A549 (cell line): ENCODE measurements around the gene ARHGEF18.

Experiments used
- CHD4 ChIP-seq: fragments of 200-600 bp; sonication (generic); IDR thresholded peaks from 2 replicates; pipeline ENCODE4 v1.6.1; 2016; ENCODE audit warnings: antibody characterized with exemption, mild to moderate bottlenecking, borderline replicate concordance
- RAD21 ChIP-seq, 2 experiments: fragments of >200 bp in 1 of 2; sonication (Bioruptor Twin) in 1 of 2; formaldehyde crosslinking in 1 of 2; IDR thresholded peaks in 1 of 2; conservative IDR thresholded peaks in 1 of 2; 2 replicates in 1 of 2; 3 replicates in 1 of 2; pipeline ENCODE4 v1.6.1; 2012 to 2018; ENCODE audit warnings: inconsistent platforms in 1 of 2
- TF ChIP-seq, protein P1 (sequence below): fragments of 250-450 bp; sonication (Bioruptor Pico); IDR thresholded peaks from 2 replicates; pipeline ENCODE4 v1.5.0; 2021; ENCODE audit warnings: mild to moderate bottlenecking, moderate library complexity, borderline replicate concordance
- TF ChIP-seq, protein P2 (sequence below): fragments of >200 bp; sonication (Bioruptor Twin); formaldehyde crosslinking; IDR thresholded peaks from 3 replicates; pipeline ENCODE4 v1.5.1; 2016

DNA sequence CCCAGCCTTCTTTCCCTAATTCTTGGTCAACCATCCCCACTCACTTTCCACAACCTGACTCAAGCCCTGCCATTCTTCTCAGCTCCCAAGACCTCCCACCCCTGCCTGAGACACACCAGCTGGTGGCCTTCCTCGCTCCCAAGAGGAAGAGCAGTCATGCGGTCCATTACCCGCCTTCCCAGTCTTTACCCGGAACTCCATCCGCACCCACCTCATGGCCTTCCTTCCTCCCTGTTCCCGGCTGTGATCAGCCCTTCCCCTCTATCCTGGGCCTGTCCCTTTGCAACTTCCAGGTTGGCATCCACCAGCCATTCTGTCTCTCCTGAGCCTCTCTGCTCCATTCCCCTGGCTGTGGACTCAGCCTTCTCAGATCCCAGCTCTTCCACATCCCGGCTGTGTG lies 35.9 kb upstream of the ARHGEF18 start:
- no peak for TF ChIP-seq CHD4
- TF ChIP-seq RAD21 (conservative IDR thresholded peaks at IDR 0.05 in 1 of 2, IDR thresholded peaks at IDR 0.05 in 1 of 2): no peak
- TF ChIP-seq, protein P1, sequence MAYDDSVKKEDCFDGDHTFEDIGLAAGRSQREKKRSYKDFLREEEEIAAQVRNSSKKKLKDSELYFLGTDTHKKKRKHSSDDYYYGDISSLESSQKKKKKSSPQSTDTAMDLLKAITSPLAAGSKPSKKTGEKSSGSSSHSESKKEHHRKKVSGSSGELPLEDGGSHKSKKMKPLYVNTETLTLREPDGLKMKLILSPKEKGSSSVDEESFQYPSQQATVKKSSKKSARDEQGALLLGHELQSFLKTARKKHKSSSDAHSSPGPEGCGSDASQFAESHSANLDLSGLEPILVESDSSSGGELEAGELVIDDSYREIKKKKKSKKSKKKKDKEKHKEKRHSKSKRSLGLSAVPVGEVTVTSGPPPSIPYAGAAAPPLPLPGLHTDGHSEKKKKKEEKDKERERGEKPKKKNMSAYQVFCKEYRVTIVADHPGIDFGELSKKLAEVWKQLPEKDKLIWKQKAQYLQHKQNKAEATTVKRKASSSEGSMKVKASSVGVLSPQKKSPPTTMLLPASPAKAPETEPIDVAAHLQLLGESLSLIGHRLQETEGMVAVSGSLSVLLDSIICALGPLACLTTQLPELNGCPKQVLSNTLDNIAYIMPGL: no peak
- TF ChIP-seq, protein P2, sequence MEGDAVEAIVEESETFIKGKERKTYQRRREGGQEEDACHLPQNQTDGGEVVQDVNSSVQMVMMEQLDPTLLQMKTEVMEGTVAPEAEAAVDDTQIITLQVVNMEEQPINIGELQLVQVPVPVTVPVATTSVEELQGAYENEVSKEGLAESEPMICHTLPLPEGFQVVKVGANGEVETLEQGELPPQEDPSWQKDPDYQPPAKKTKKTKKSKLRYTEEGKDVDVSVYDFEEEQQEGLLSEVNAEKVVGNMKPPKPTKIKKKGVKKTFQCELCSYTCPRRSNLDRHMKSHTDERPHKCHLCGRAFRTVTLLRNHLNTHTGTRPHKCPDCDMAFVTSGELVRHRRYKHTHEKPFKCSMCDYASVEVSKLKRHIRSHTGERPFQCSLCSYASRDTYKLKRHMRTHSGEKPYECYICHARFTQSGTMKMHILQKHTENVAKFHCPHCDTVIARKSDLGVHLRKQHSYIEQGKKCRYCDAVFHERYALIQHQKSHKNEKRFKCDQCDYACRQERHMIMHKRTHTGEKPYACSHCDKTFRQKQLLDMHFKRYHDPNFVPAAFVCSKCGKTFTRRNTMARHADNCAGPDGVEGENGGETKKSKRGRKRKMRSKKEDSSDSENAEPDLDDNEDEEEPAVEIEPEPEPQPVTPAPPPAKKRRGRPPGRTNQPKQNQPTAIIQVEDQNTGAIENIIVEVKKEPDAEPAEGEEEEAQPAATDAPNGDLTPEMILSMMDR: no peak
